K562 (cell line): ENCODE results near the gene COLEC12. TPM values are rescaled to one million over a fixed set of nuclear protein-coding genes. Genes with fewer than 3 reads are reported as not detected.
A peak's percentile ranks its signal among the peaks of the same experiment; 100 is the strongest.

Source experiments
- CREM ChIP-seq: IDR thresholded peaks from 2 replicates; pipeline ENCODE4 v1.6.1; 2014; ENCODE audit warnings: antibody characterized with exemption, low read depth
- CTCF ChIP-seq, 3 experiments: IDR thresholded peaks in 2 of 3; conservative IDR thresholded peaks in 1 of 3; 2 replicates each; pipeline ENCODE4 v1.5.1; 2011 to 2012; ENCODE audit warnings: low read length in 3 of 3, mild to moderate bottlenecking in 3 of 3, control low read depth in 2 of 3, improper control_type of control experiment in 1 of 3, inconsistent platforms in 1 of 3, low read depth in 1 of 3, mixed read lengths in 1 of 3, moderate library complexity in 1 of 3; ENCODE audit not compliant: insufficient read depth in 2 of 3
- DLX4 ChIP-seq: fragments of 250-450 bp; sonication (Bioruptor Pico); IDR thresholded peaks from 2 replicates; pipeline ENCODE4 v1.6.1; 2021; ENCODE audit warnings: mild to moderate bottlenecking
- SMC3 ChIP-seq: conservative IDR thresholded peaks from 2 replicates; pipeline ENCODE4 v1.6.1; 2011; ENCODE audit warnings: low read depth, low read length, improper control_type of control experiment; ENCODE audit not compliant: insufficient read depth
- polyA plus RNA-seq, 8 experiments: library from polyadenylated mRNA; depleted of rRNA in 4 of 8; stranded (reverse) in 5 of 8; unstranded in 3 of 8; fragments of >200 nt; fragmentation: Nextera tagmentation in 2 of 8; fragmentation: Illumina TruSeq in 1 of 8; extraction: Ambion mirVana in 2 of 8; extraction: Trizol in 1 of 8; gene quantifications; 2 replicates each; pipeline versions ENCODE4 v1.2.1 to v1.2.3, GENCODE V29; 2011 to 2014; ENCODE audit warnings: inconsistent platforms in 1 of 8, missing spikeins in 1 of 8
- total RNA-seq, 7 experiments: library from RNA; depleted of rRNA in 6 of 7; stranded (reverse); fragments of >200 nt in 6 of 7; fragmentation: Illumina TruSeq in 2 of 7; extraction: Trizol in 2 of 7; gene quantifications; 2 replicates each; pipeline versions ENCODE4 v1.2.1 to v1.2.3, GENCODE V29; 2011 to 2021; ENCODE audit warnings: low replicate concordance in 1 of 7
- TF ChIP-seq, protein P1 (sequence below): fragments of 450-650 bp; formaldehyde crosslinking; IDR thresholded peaks from 2 replicates; pipeline ENCODE4 v1.4.0; 2020; ENCODE audit warnings: mild to moderate bottlenecking, moderate library complexity
- TF ChIP-seq, protein P2 (sequence below): IDR thresholded peaks from 2 replicates; pipeline ENCODE4 v1.6.1; 2011; ENCODE audit warnings: borderline replicate concordance, low read depth, mild to moderate bottlenecking, moderate library complexity, low read length; ENCODE audit not compliant: insufficient read depth, poor library complexity, severe bottlenecking

The COLEC12 gene
- total and polyA plus RNA-seq, 9 of the 15 experiments (the other 6 are each of a cell fraction or from before 2014, with no cell fraction given): 0.04 TPM; not detected in 8

DNA sequence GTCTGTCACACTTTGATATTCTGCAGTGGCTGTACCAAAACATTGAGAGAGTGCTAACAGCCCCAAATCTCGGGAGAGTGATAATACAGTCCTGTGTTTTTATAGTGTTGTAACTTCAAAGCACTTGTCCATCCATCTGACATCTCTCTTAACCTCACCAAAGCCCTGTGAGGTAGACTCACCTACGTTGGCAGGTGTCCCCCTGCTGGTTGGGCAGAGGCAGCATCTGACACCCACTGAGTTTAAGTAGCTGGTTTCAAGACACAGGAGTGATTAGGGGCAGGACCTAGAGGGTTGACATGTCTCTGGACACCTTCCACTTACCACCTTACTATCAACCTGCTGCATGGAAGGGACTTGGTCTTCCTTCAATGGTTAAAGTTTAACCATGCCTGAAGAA is 22.9 kb downstream of the COLEC12 start (continued):
- TF ChIP-seq DLX4 (CRISPR knock-in tag) (no peak), SMC3 (peak; percentile 59), CREM (0 out of 2 replicates have a peak, but pooled peaks have one; percentile 29), CTCF (IDR thresholded peaks at IDR 0.05 in 2 of 3, conservative IDR thresholded peaks at IDR 0.05 in 1 of 3; ENCODE audit: insufficient read depth in 2 of 3, low read depth in 1 of 3, low read length in 3 of 3) (peak; percentile 66 to 72 (median 70))
- TF ChIP-seq, protein P1, sequence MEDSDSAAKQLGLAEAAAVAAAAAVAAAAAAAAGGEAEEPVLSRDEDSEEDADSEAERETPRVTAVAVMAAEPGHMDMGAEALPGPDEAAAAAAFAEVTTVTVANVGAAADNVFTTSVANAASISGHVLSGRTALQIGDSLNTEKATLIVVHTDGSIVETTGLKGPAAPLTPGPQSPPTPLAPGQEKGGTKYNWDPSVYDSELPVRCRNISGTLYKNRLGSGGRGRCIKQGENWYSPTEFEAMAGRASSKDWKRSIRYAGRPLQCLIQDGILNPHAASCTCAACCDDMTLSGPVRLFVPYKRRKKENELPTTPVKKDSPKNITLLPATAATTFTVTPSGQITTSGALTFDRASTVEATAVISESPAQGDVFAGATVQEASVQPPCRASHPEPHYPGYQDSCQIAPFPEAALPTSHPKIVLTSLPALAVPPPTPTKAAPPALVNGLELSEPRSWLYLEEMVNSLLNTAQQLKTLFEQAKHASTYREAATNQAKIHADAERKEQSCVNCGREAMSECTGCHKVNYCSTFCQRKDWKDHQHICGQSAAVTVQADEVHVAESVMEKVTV (CRISPR knock-in tag): 0 out of 2 replicates have a peak, but pooled peaks have one; percentile 41
- TF ChIP-seq, protein P2, sequence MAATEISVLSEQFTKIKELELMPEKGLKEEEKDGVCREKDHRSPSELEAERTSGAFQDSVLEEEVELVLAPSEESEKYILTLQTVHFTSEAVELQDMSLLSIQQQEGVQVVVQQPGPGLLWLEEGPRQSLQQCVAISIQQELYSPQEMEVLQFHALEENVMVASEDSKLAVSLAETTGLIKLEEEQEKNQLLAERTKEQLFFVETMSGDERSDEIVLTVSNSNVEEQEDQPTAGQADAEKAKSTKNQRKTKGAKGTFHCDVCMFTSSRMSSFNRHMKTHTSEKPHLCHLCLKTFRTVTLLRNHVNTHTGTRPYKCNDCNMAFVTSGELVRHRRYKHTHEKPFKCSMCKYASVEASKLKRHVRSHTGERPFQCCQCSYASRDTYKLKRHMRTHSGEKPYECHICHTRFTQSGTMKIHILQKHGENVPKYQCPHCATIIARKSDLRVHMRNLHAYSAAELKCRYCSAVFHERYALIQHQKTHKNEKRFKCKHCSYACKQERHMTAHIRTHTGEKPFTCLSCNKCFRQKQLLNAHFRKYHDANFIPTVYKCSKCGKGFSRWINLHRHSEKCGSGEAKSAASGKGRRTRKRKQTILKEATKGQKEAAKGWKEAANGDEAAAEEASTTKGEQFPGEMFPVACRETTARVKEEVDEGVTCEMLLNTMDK: peak; percentile 76
